Measurements from ENCODE around the gene PTPRG.
A peak's percentile ranks its signal among the peaks of the same experiment; 100 is the strongest.

The PTPRG gene

GRCh38 chr3:62143843-62144450 is 582.6 kb downstream of the PTPRG start:
- no peak for DNase-seq (ENCODE audit: extremely low spot score, insufficient read length, low read depth)
- peak; percentile 56 for FAIRE-seq

- DNase-seq (ENCODE audit: extremely low spot score, insufficient read length, low read depth) (no peak), FAIRE-seq (no peak)
These were observed 583.1 kb downstream of the PTPRG start for GRCh38 chr3:62144482-62144881.

- DNase-seq (ENCODE audit: extremely low spot score, insufficient read length, low read depth) (no peak), FAIRE-seq (no peak)
These were observed 583.9 kb downstream of the PTPRG start for GRCh38 chr3:62145086-62145757.

- FAIRE-seq = no peak
- DNase-seq (ENCODE audit: extremely low spot score, insufficient read length, low read depth) = no peak
These were observed 588.2 kb downstream of the PTPRG start for GRCh38 chr3:62149539-62149938.

GRCh38 chr3:62149962-62150361 is 588.6 kb downstream of the PTPRG start:
- DNase-seq (ENCODE audit: extremely low spot score, insufficient read length, low read depth) (no peak), FAIRE-seq (no peak)

GRCh38 chr3:62151591-62151990 is 590.2 kb downstream of the PTPRG start:
- no peak for FAIRE-seq
- DNase-seq (ENCODE audit: extremely low spot score, insufficient read length, low read depth) = no peak

- FAIRE-seq = no peak
These were observed 591.9 kb downstream of the PTPRG start for GRCh38 chr3:62153231-62153630.

GRCh38 chr3:62154457-62155148 is 593.2 kb downstream of the PTPRG start:
- no peak for DNase-seq (ENCODE audit: extremely low spot score, insufficient read length, low read depth)
- FAIRE-seq = no peak

More at GRCh38 chr3:62153231-62153630, 591.9 kb downstream of the PTPRG start:
- DNase-seq (ENCODE audit: extremely low spot score, insufficient read length, low read depth) = no peak

- DNase-seq (ENCODE audit: extremely low spot score, insufficient read length, low read depth) = no peak
- FAIRE-seq = no peak
These were observed 597.8 kb downstream of the PTPRG start for GRCh38 chr3:62159056-62159708.

- FAIRE-seq (no peak), DNase-seq (ENCODE audit: extremely low spot score, insufficient read length, low read depth) (no peak)
These were observed 598.3 kb downstream of the PTPRG start for GRCh38 chr3:62159709-62160092.

- FAIRE-seq = no peak
These were observed 600.0 kb downstream of the PTPRG start for GRCh38 chr3:62161371-62161770.

GRCh38 chr3:62164196-62164595 is 602.8 kb downstream of the PTPRG start:
- no peak for FAIRE-seq
- no peak for DNase-seq (ENCODE audit: extremely low spot score, insufficient read length, low read depth)

More at GRCh38 chr3:62161371-62161770, 600.0 kb downstream of the PTPRG start:
- no peak for DNase-seq (ENCODE audit: extremely low spot score, insufficient read length, low read depth)

GRCh38 chr3:62164746-62165145 is 603.4 kb downstream of the PTPRG start:
- DNase-seq (ENCODE audit: extremely low spot score, insufficient read length, low read depth) (no peak), FAIRE-seq (no peak)

- DNase-seq (ENCODE audit: extremely low spot score, insufficient read length, low read depth) = no peak
- FAIRE-seq = no peak
These were observed 606.3 kb downstream of the PTPRG start for GRCh38 chr3:62167566-62168262.

GRCh38 chr3:62168356-62168755 is 607.0 kb downstream of the PTPRG start:
- FAIRE-seq (no peak), DNase-seq (ENCODE audit: extremely low spot score, insufficient read length, low read depth) (no peak)

GRCh38 chr3:62169906-62170660 is 608.7 kb downstream of the PTPRG start:
- no peak for DNase-seq (ENCODE audit: extremely low spot score, insufficient read length, low read depth)
- no peak for FAIRE-seq

GRCh38 chr3:62171789-62172188 is 610.4 kb downstream of the PTPRG start:
- DNase-seq (ENCODE audit: extremely low spot score, insufficient read length, low read depth) = no peak
- no peak for FAIRE-seq

GRCh38 chr3:62172199-62172598 is 610.8 kb downstream of the PTPRG start:
- no peak for DNase-seq (ENCODE audit: extremely low spot score, insufficient read length, low read depth)

GRCh38 chr3:62173939-62174515 is 612.7 kb downstream of the PTPRG start:
- FAIRE-seq (no peak), DNase-seq (ENCODE audit: extremely low spot score, insufficient read length, low read depth) (no peak)

More at GRCh38 chr3:62172199-62172598, 610.8 kb downstream of the PTPRG start:
- FAIRE-seq = no peak
